NCI-H1048 (cell line): ENCODE results near the gene PLXND1.
"Not testable (repeated sequence)": the region's sequence is repeated elsewhere in the genome, so short reads cannot be mapped to it uniquely, and the experiment has no call there.

Experiments
- DNase-seq: peaks from one replicate; lab custom pipeline; 2025; lab: John Stamatoyannopoulos, UW

The PLXND1 gene

GRCh38 chr3:129606636-129607390 lies at the start of gene PLXND1:
Gene PLXND1, minus strand, starts transcription at chr3:129606676. Its CDS starts 37 bp downstream, at chr3:129606639.
- DNase-seq = no peak

- DNase-seq = no peak
Observed at GRCh38 chr3:129655291-129655700, 48.8 kb upstream of the PLXND1 start.

GRCh38 chr3:129654131-129654530 lies 47.7 kb upstream of the PLXND1 start:
- DNase-seq = no peak

GRCh38 chr3:129653019-129653418 lies 46.5 kb upstream of the PLXND1 start:
- DNase-seq = no peak

- DNase-seq = no peak
Observed at GRCh38 chr3:129651435-129652202, 45.1 kb upstream of the PLXND1 start.

- peak; percentile 26 for DNase-seq
Observed at GRCh38 chr3:129650256-129650872, 43.9 kb upstream of the PLXND1 start.

- no peak for DNase-seq
Observed at GRCh38 chr3:129648391-129648790, 41.9 kb upstream of the PLXND1 start.

- DNase-seq = no peak
Observed at GRCh38 chr3:129645286-129645685, 38.8 kb upstream of the PLXND1 start.

GRCh38 chr3:129644836-129645235 lies 38.4 kb upstream of the PLXND1 start:
- no peak for DNase-seq

- not testable (repeated sequence) for DNase-seq
Observed at GRCh38 chr3:129641567-129642260, 35.2 kb upstream of the PLXND1 start.

GRCh38 chr3:129640985-129641384 lies 34.5 kb upstream of the PLXND1 start:
- DNase-seq = not testable (repeated sequence)

- no peak for DNase-seq
Observed at GRCh38 chr3:129638481-129638880, 32.0 kb upstream of the PLXND1 start.

GRCh38 chr3:129636082-129636481 lies 29.6 kb upstream of the PLXND1 start:
- DNase-seq = no peak

GRCh38 chr3:129635656-129636055 lies 29.2 kb upstream of the PLXND1 start:
- no peak for DNase-seq

- no peak for DNase-seq
Observed at GRCh38 chr3:129633751-129634481, 27.4 kb upstream of the PLXND1 start.

- no peak for DNase-seq
Observed at GRCh38 chr3:129632977-129633376, 26.5 kb upstream of the PLXND1 start.

GRCh38 chr3:129632556-129632955 lies 26.1 kb upstream of the PLXND1 start:
- no peak for DNase-seq

GRCh38 chr3:129632056-129632455 lies 25.6 kb upstream of the PLXND1 start:
- DNase-seq = no peak

- DNase-seq = no peak
Observed at GRCh38 chr3:129629011-129629410, 22.5 kb upstream of the PLXND1 start.

- DNase-seq = no peak
Observed at GRCh38 chr3:129628169-129628522, 21.7 kb upstream of the PLXND1 start.

GRCh38 chr3:129627350-129628168 lies 21.1 kb upstream of the PLXND1 start:
- no peak for DNase-seq
